Measurements from ENCODE around the gene TMEM239. TPM values are rescaled to one million over a fixed set of nuclear protein-coding genes. Genes with fewer than 3 reads are reported as not detected.

The TMEM239 gene
- total and polyA plus RNA-seq, 4 donors = not detected

- Histone ChIP-seq H3K27ac (ENCODE audit: low read depth in 1 of 2, low read length in 2 of 2) (no peak overlapping the region), H3K36me3 (ENCODE audit: control insufficient read depth in 4 of 4, insufficient read depth in 3 of 4, low read depth in 1 of 4, low read length in 3 of 4) (peaks cover 3 to 19% (median 3%) of the 10 kb centered on the region in 4 donors), H3K4me1 (ENCODE audit: control insufficient read depth in 4 of 4, insufficient read depth in 4 of 4, low read length in 3 of 4) (no peaks in the 10 kb centered on the region), H3K9me3 (ENCODE audit: control insufficient read depth in 4 of 4, low read length in 3 of 4) (no peaks in the 10 kb centered on the region), H3K9ac (ENCODE audit: low read depth in 1 of 2, low read length in 2 of 2) (no peak overlapping the region), H3K4me3 (ENCODE audit: low read depth in 1 of 3, low read length in 3 of 3) (no peak overlapping the region), H3K27me3 (ENCODE audit: control insufficient read depth in 4 of 4, insufficient read depth in 4 of 4, low read length in 3 of 4) (no peaks in the 10 kb centered on the region)
- no peak for DNase-seq (ENCODE audit: low spot score)
- TF ChIP-seq RAD21 (IDR thresholded peaks at IDR 0.05) = no peak
- TF ChIP-seq JUND (IDR thresholded peaks at IDR 0.05) = no peak
- TF ChIP-seq REST (IDR thresholded peaks at IDR 0.05) = no peak
- TF ChIP-seq GABPA (IDR thresholded peaks at IDR 0.05 in 1 of 2, conservative IDR thresholded peaks at IDR 0.05 in 1 of 2) = no peak
- TF ChIP-seq SP1 (IDR thresholded peaks at IDR 0.05) = no peak
- no peak for TF ChIP-seq FOXA2 (IDR thresholded peaks at IDR 0.05)
- no peak for TF ChIP-seq HNF4G (IDR thresholded peaks at IDR 0.05)
- TF ChIP-seq MAX (IDR thresholded peaks at IDR 0.05) = no peak
- TF ChIP-seq, protein P1, sequence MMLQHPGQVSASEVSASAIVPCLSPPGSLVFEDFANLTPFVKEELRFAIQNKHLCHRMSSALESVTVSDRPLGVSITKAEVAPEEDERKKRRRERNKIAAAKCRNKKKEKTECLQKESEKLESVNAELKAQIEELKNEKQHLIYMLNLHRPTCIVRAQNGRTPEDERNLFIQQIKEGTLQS (IDR thresholded peaks at IDR 0.05) = no peak
- TF ChIP-seq TAF1 (conservative IDR thresholded peaks at IDR 0.05) = no peak
- no peak for TF ChIP-seq CTCF (IDR thresholded peaks at IDR 0.05; ENCODE audit: low read depth, low read length, missing input control)
- no peak for TF ChIP-seq HNF4A (conservative IDR thresholded peaks at IDR 0.05)
- WGBS = 96% methylated on average over 2 of the region's 2 CpGs
Observed at GRCh38 chr20:2858591-2858990, 42.4 kb downstream of the TMEM239 start.

DNA sequence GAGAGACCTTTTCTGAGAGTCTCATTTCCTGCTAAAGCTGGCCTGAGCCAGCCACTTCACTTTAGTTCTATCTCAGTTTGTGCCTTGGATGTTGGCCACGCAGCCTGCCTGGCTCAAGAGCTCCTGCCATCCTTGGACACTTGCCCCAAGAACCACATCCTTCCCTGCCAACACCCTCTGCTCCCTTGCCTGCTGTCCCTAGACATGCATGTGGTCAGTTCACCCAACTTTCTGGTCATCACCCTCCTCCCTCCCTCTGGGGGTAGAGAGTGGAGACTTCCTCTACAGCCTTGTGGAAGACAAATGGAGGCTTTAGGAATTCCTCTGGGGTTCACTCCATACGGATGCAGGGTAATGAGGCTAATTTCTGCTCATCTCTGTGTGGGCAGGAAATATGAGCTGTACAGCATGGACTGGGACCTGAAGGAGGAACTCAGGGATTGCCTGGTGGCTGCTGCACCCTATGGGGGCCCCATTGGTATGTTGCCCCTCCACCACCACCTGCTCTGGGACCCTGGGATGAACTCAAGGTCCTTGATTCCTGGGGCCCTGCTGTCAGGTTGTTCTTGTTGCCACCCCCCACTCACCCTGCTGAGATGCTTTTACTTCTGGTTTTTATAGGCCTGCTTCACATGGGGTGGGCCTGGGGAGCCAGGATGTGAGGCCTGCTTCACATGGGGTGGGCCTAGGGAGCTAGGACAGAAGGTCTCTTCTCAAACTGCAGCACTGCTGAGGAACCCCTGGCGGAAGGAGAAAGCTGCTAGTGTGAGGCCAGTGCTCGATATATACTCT, 43.4 kb downstream of the TMEM239 start:
- no peak overlapping the region for H3K9ac ChIP-seq (ENCODE audit: low read depth in 1 of 2, low read length in 2 of 2)
- H3K4me3 ChIP-seq (ENCODE audit: low read depth in 1 of 3, low read length in 3 of 3) = no peak overlapping the region
- H3K27ac ChIP-seq (ENCODE audit: low read depth in 1 of 2, low read length in 2 of 2) = no peak overlapping the region
- DNase-seq (ENCODE audit: low spot score) = no peak
- H3K9me3 ChIP-seq (ENCODE audit: control insufficient read depth in 4 of 4, low read length in 3 of 4) = no peaks in the 10 kb centered on the region
- H3K4me1 ChIP-seq (ENCODE audit: control insufficient read depth in 4 of 4, insufficient read depth in 4 of 4, low read length in 3 of 4) = no peaks in the 10 kb centered on the region
- TF ChIP-seq HNF4A (conservative IDR thresholded peaks at IDR 0.05) (no peak), NR2F2 (IDR thresholded peaks at IDR 0.05) (no peak)
- no peaks in the 10 kb centered on the region for H3K27me3 ChIP-seq (ENCODE audit: control insufficient read depth in 4 of 4, insufficient read depth in 4 of 4, low read length in 3 of 4)
- peaks cover 3 to 25% (median 4%) of the 10 kb centered on the region in 4 donors for H3K36me3 ChIP-seq (ENCODE audit: control insufficient read depth in 4 of 4, insufficient read depth in 3 of 4, low read depth in 1 of 4, low read length in 3 of 4)
- WGBS = 95% methylated on average over 4 of the region's 4 CpGs

Measured in liver (tissue), 9 donors.